Measurements from ENCODE around the gene TEX22.

GRCh38 chr14:105415481-105416428, 17.4 kb downstream of the TEX22 start:
- TF ChIP-seq, protein P1, sequence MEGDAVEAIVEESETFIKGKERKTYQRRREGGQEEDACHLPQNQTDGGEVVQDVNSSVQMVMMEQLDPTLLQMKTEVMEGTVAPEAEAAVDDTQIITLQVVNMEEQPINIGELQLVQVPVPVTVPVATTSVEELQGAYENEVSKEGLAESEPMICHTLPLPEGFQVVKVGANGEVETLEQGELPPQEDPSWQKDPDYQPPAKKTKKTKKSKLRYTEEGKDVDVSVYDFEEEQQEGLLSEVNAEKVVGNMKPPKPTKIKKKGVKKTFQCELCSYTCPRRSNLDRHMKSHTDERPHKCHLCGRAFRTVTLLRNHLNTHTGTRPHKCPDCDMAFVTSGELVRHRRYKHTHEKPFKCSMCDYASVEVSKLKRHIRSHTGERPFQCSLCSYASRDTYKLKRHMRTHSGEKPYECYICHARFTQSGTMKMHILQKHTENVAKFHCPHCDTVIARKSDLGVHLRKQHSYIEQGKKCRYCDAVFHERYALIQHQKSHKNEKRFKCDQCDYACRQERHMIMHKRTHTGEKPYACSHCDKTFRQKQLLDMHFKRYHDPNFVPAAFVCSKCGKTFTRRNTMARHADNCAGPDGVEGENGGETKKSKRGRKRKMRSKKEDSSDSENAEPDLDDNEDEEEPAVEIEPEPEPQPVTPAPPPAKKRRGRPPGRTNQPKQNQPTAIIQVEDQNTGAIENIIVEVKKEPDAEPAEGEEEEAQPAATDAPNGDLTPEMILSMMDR (IDR thresholded peaks at IDR 0.05): no peak
- TF ChIP-seq POLR2AphosphoS5 (IDR thresholded peaks at IDR 0.05) (no peak), POLR2A (IDR thresholded peaks at IDR 0.05) (no peak)

Data from stomach (tissue), 4 donors.